A673 (cell line): Measurements from ENCODE around the gene WDR17. TPM values are rescaled to one million over a fixed set of nuclear protein-coding genes. Genes with fewer than 3 reads are reported as not detected.

Source experiments
- BruUV-seq: library from RNA; stranded (reverse); fragments of 400-500 nt; replicated peaks from 2 replicates; lab custom pipeline; 2021; lab: Mats Ljungman, UMichigan
- CTCF ChIA-PET: fragments of 300-600 bp; sonication (Branson Sonifier 250); formaldehyde crosslinking; loops from one replicate; lab custom pipeline; 2022; ENCODE audit warnings: antibody characterized with exemption; lab: Charles Lee
- POLR2A ChIA-PET: fragments of 300-600 bp; sonication (Branson Sonifier 250); formaldehyde crosslinking; loops from one replicate; lab custom pipeline; 2022; ENCODE audit warnings: antibody characterized with exemption; ENCODE audit not compliant: low non-redundant PET; lab: Charles Lee
- DNase-seq: peaks from one replicate; pipeline ENCODE4 v3.0.0-alpha.2; 2015; ENCODE audit warnings: low spot score
- H3K27ac ChIP-seq: fragments of 200-600 bp; sonication (generic); 2 replicates; pipeline ENCODE4 v1.5.1; 2016; ENCODE audit warnings: mixed run types, low read depth, mild to moderate bottlenecking, mixed read lengths, antibody characterized with exemption, low read length; ENCODE audit not compliant: poor library complexity, severe bottlenecking
- H3K27me3 ChIP-seq: fragments of 200-600 bp; sonication (generic); replicated peaks from 2 replicates; pipeline ENCODE4 v1.6.1; 2017; ENCODE audit warnings: mixed run types, low read depth, mild to moderate bottlenecking, mixed read lengths, antibody characterized with exemption, low read length; ENCODE audit not compliant: insufficient read depth, poor library complexity
- H3K36me3 ChIP-seq: fragments of 200-600 bp; sonication (generic); 2 replicates; pipeline ENCODE4 v1.6.1; 2016; ENCODE audit warnings: mixed run types, mild to moderate bottlenecking, mixed read lengths, antibody characterized with exemption, low read length; ENCODE audit not compliant: insufficient read depth, poor library complexity, severe bottlenecking
- H3K4me1 ChIP-seq: fragments of 200-600 bp; sonication (generic); 2 replicates; pipeline ENCODE4 v1.6.1; 2017; ENCODE audit warnings: mixed run types, mild to moderate bottlenecking, mixed read lengths, antibody characterized with exemption, low read length; ENCODE audit not compliant: insufficient read depth, poor library complexity, severe bottlenecking
- H3K4me3 ChIP-seq: fragments of 200-600 bp; sonication (generic); 2 replicates; pipeline ENCODE4 v1.5.1; 2016; ENCODE audit warnings: low read depth, mixed run types, mild to moderate bottlenecking, mixed read lengths, low read length; ENCODE audit not compliant: poor library complexity, severe bottlenecking
- H3K9me3 ChIP-seq: fragments of 200-600 bp; sonication (generic); 2 replicates; pipeline ENCODE4 v1.6.1; 2016; ENCODE audit warnings: mixed run types, low read depth, mild to moderate bottlenecking, mixed read lengths, antibody characterized with exemption, low read length; ENCODE audit not compliant: poor library complexity, severe bottlenecking
- EZH2 ChIP-seq: fragments of 200-600 bp; sonication (generic); IDR thresholded peaks from 2 replicates; pipeline ENCODE4 v1.6.1; 2017; ENCODE audit warnings: borderline replicate concordance, low read depth, mild to moderate bottlenecking, mixed read lengths, antibody characterized with exemption, low read length; ENCODE audit not compliant: poor library complexity, severe bottlenecking
- intact Hi-C: fragments of 100-400 bp; cut with micrococcal nuclease; formaldehyde crosslinking; loops from one replicate; pipeline ENCODE4 v1.10.0; 2022; ENCODE audit not compliant: unreplicated experiment
- total RNA-seq: library from RNA; stranded (reverse); gene quantifications from 2 replicates; pipeline ENCODE4 v1.2.3, GENCODE V29; 2021
- TF ChIP-seq, protein P1 (sequence below): fragments of 300-800, 200-600 bp; sonication (generic); conservative IDR thresholded peaks from 2 replicates; pipeline ENCODE4 v1.5.1; 2017; ENCODE audit warnings: low read depth, mild to moderate bottlenecking, antibody characterized with exemption, low read length, moderate library complexity, mixed read lengths

WDR17 gene
- total RNA-seq, 1 experiment from 2014 or later = 6.9 TPM

DNA sequence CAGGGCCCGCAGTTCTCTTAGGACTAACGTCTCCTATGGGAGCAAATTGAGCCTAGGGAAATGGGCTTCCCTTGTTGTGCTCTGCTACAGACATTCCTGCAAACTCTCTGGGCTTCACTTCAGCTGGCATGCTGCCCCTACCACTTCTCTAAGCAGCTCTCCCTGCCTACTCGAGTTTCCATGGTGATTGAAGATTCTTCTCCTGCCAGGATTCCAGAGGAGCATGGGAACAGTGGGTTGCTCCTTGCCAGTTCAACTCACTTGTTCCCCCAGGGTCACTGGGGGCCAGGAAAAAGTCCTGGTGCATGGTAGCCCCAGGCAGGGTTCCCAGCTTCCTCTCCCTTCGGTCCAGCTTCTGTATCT is 21.1 kb upstream of the WDR17 start:
- CTCF ChIA-PET = no interaction called here
- no TSS peak for BruUV-seq
- no peaks in the 10 kb centered on the region for H3K27me3 ChIP-seq

DNA sequence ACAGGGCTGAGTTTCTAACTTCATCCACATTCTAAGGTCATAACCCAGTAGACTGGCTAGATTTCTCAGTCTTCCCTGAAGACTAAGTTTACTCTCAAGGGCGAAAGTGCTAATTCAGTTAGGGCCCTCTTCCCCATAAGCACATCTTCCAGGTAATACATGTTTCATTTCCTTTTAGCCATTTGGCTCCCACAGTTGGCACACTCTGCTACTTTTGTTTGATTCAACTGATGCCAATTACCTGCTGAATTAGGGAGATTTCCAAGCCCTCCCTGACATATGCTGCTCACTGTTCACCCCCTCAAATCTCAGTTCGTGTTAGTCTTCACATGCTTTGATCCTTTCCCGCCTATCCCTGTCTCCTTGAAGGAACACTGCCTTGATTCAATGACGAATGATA is 17.0 kb upstream of the WDR17 start:
- Histone ChIP-seq H3K27ac (no peak overlapping the region), H3K27me3 (no peaks in the 10 kb centered on the region), H3K4me3 (no peak overlapping the region), H3K36me3 (no peaks in the 10 kb centered on the region), H3K9me3 (no peaks in the 10 kb centered on the region), H3K4me1 (no peaks in the 10 kb centered on the region)
- DNase-seq = no peak
- no TSS peak for BruUV-seq
- TF ChIP-seq, protein P1, sequence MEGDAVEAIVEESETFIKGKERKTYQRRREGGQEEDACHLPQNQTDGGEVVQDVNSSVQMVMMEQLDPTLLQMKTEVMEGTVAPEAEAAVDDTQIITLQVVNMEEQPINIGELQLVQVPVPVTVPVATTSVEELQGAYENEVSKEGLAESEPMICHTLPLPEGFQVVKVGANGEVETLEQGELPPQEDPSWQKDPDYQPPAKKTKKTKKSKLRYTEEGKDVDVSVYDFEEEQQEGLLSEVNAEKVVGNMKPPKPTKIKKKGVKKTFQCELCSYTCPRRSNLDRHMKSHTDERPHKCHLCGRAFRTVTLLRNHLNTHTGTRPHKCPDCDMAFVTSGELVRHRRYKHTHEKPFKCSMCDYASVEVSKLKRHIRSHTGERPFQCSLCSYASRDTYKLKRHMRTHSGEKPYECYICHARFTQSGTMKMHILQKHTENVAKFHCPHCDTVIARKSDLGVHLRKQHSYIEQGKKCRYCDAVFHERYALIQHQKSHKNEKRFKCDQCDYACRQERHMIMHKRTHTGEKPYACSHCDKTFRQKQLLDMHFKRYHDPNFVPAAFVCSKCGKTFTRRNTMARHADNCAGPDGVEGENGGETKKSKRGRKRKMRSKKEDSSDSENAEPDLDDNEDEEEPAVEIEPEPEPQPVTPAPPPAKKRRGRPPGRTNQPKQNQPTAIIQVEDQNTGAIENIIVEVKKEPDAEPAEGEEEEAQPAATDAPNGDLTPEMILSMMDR = no peak
- TF ChIP-seq EZH2 = no peak
- ChIA-PET POLR2A (no interaction called here), CTCF (no interaction called here)
- intact Hi-C loops = no loop called here

More for the DNA sequence above, 21.1 kb upstream of the WDR17 start:
- no peaks in the 10 kb centered on the region for H3K4me1 ChIP-seq
- no peak for DNase-seq
- H3K4me3 ChIP-seq = no peak overlapping the region
- no peaks in the 10 kb centered on the region for H3K9me3 ChIP-seq
- no peaks in the 10 kb centered on the region for H3K36me3 ChIP-seq
- POLR2A ChIA-PET = no interaction called here
- no peak overlapping the region for H3K27ac ChIP-seq
- TF ChIP-seq EZH2 = no peak
- TF ChIP-seq, protein P1 = no peak
- intact Hi-C loops = no loop called here

DNA sequence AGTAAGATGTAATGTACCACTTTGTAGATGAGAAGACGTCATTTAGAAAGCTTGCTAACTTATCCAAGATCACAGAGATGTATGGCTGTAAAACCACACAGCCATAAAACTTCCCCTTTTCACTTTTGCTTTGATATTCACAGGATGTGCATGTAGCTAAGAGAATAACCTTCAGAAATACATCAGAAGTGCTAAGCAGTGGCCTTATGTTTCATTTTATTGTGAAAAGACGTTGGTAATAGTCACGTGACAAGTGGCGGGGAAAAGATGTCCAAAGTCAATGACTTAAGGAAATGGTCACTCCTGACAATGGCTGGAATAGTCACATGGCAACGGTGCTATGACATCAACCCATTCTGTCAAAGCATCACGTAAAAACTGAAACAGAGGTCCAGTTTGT is 12.9 kb upstream of the WDR17 start:
- H3K27me3 ChIP-seq = no peaks in the 10 kb centered on the region
- no peak overlapping the region for H3K27ac ChIP-seq
- ChIA-PET POLR2A (no interaction called here), CTCF (no interaction called here)
- TF ChIP-seq EZH2 = no peak
- TF ChIP-seq, protein P1 = no peak
- BruUV-seq = no TSS peak
- no peak for DNase-seq
- H3K4me1 ChIP-seq = no peaks in the 10 kb centered on the region
- no peak overlapping the region for H3K4me3 ChIP-seq
- H3K36me3 ChIP-seq = no peaks in the 10 kb centered on the region
- no peaks in the 10 kb centered on the region for H3K9me3 ChIP-seq
- intact Hi-C loops = no loop called here
